ENCODE data around the gene FDXR. TPM values are rescaled to one million over a fixed set of nuclear protein-coding genes. Genes with fewer than 3 reads are reported as not detected.
A peak's percentile ranks its signal among the peaks of the same experiment; 100 is the strongest.

Gene FDXR
- total RNA-seq, 2 donors from 2014 or later: 30.9 to 96.3 TPM

GRCh38 chr17:74903671-74904070 lies 30.9 kb upstream of the FDXR start:
- H3K27ac Mint-ChIP-seq: no peak overlapping the region
- no peaks in the 10 kb centered on the region for H3K9me3 Mint-ChIP-seq
- no peak for DNase-seq (ENCODE audit: low spot score in 2 of 2)
- no peak for ATAC-seq
- H3K36me3 Mint-ChIP-seq: no peaks in the 10 kb centered on the region

- Mint-ChIP-seq H3K9me3 (no peaks in the 10 kb centered on the region), H3K27ac (no peak overlapping the region), H3K36me3 (no peaks in the 10 kb centered on the region)
- ATAC-seq (no peak), DNase-seq (ENCODE audit: low spot score in 2 of 2) (no peak)
Observed at GRCh38 chr17:74903034-74903433, 30.2 kb upstream of the FDXR start.

GRCh38 chr17:74901353-74902135 lies 28.8 kb upstream of the FDXR start:
- ATAC-seq (no peak), DNase-seq (ENCODE audit: low spot score in 2 of 2) (no peak)
- H3K9me3 Mint-ChIP-seq: no peaks in the 10 kb centered on the region
- no peaks in the 10 kb centered on the region for H3K36me3 Mint-ChIP-seq
- H3K27ac Mint-ChIP-seq: no peak overlapping the region

GRCh38 chr17:74900208-74900607 lies 27.4 kb upstream of the FDXR start:
- no peak for DNase-seq (ENCODE audit: low spot score in 2 of 2)
- Mint-ChIP-seq H3K27ac (peak overlapping the region in 1 of 2 donors; percentile 66), H3K36me3 (no peaks in the 10 kb centered on the region), H3K9me3 (no peaks in the 10 kb centered on the region)
- ATAC-seq: no peak

GRCh38 chr17:74898376-74898946 lies 25.7 kb upstream of the FDXR start:
- no peaks in the 10 kb centered on the region for H3K9me3 Mint-ChIP-seq
- ATAC-seq (no peak), DNase-seq (ENCODE audit: low spot score in 2 of 2) (no peak)
- H3K36me3 Mint-ChIP-seq: peaks cover 0 to 5% of the 10 kb centered on the region in 2 donors
- H3K27ac Mint-ChIP-seq: no peak overlapping the region

GRCh38 chr17:74893936-74894671 lies 21.3 kb upstream of the FDXR start:
- DNase-seq (ENCODE audit: low spot score in 2 of 2) (no peak), ATAC-seq (no peak)
- Mint-ChIP-seq H3K27ac (no peak overlapping the region), H3K9me3 (no peaks in the 10 kb centered on the region), H3K36me3 (peaks cover 0 to 5% of the 10 kb centered on the region in 2 donors)

GRCh38 chr17:74892974-74893911 lies 20.4 kb upstream of the FDXR start, which contains the start of gene FADS6:
FADS6 (minus strand) TSS chr17:74893633; CDS start chr17:74893595, 38 bp downstream.
- no peak for DNase-seq (ENCODE audit: low spot score in 2 of 2)
- H3K27ac Mint-ChIP-seq: no peak within 1 kb of the TSS
- H3K36me3 Mint-ChIP-seq: peaks cover 0 to 5% of the 10 kb centered on the region in 2 donors
- H3K9me3 Mint-ChIP-seq: no peaks in the 10 kb centered on the region
- peak; percentile 26 to 74 for ATAC-seq

GRCh38 chr17:74892013-74892841 lies 19.4 kb upstream of the FDXR start:
- no peak for ATAC-seq
- no peak overlapping the region for H3K27ac Mint-ChIP-seq
- H3K36me3 Mint-ChIP-seq: peaks cover 0 to 5% of the 10 kb centered on the region in 2 donors

GRCh38 chr17:74890554-74890953 lies 17.8 kb upstream of the FDXR start:
- Mint-ChIP-seq H3K36me3 (peaks cover 0 to 5% of the 10 kb centered on the region in 2 donors), H3K9me3 (no peaks in the 10 kb centered on the region), H3K27ac (no peak overlapping the region)
- DNase-seq (ENCODE audit: low spot score in 2 of 2) (no peak), ATAC-seq (no peak)

More at GRCh38 chr17:74892013-74892841, 19.4 kb upstream of the FDXR start:
- H3K9me3 Mint-ChIP-seq: no peaks in the 10 kb centered on the region
- DNase-seq (ENCODE audit: low spot score in 2 of 2): no peak

GRCh38 chr17:74888469-74888868 lies 15.7 kb upstream of the FDXR start:
- no peaks in the 10 kb centered on the region for H3K9me3 Mint-ChIP-seq
- DNase-seq (ENCODE audit: low spot score in 2 of 2) (no peak), ATAC-seq (no peak)
- H3K36me3 Mint-ChIP-seq: no peaks in the 10 kb centered on the region
- H3K27ac Mint-ChIP-seq: no peak overlapping the region

- DNase-seq (ENCODE audit: low spot score in 2 of 2): no peak
- no peak for ATAC-seq
- no peak overlapping the region for H3K27ac Mint-ChIP-seq
- H3K36me3 Mint-ChIP-seq: no peaks in the 10 kb centered on the region
- H3K9me3 Mint-ChIP-seq: no peaks in the 10 kb centered on the region
Observed at GRCh38 chr17:74883241-74883745, 10.5 kb upstream of the FDXR start.

- no peaks in the 10 kb centered on the region for H3K36me3 Mint-ChIP-seq
- H3K9me3 Mint-ChIP-seq: no peaks in the 10 kb centered on the region
- no peak overlapping the region for H3K27ac Mint-ChIP-seq
- no peak for DNase-seq (ENCODE audit: low spot score in 2 of 2)
- no peak for ATAC-seq
Observed at GRCh38 chr17:74882517-74883240, 9.9 kb upstream of the FDXR start.

- H3K36me3 Mint-ChIP-seq: no peaks in the 10 kb centered on the region
- H3K27ac Mint-ChIP-seq: no peak overlapping the region
- DNase-seq (ENCODE audit: low spot score in 2 of 2): no peak
- no peaks in the 10 kb centered on the region for H3K9me3 Mint-ChIP-seq
- ATAC-seq: no peak
Observed at GRCh38 chr17:74881073-74881472, 8.3 kb upstream of the FDXR start.

- Mint-ChIP-seq H3K9me3 (no peaks in the 10 kb centered on the region), H3K27ac (no peak overlapping the region), H3K36me3 (no peaks in the 10 kb centered on the region)
- DNase-seq (ENCODE audit: low spot score in 2 of 2) (no peak), ATAC-seq (no peak)
Observed at GRCh38 chr17:74879308-74879707, 6.5 kb upstream of the FDXR start.

GRCh38 chr17:74878658-74879057 lies 5.9 kb upstream of the FDXR start:
- ATAC-seq (no peak), DNase-seq (ENCODE audit: low spot score in 2 of 2) (no peak)
- peaks cover 5% of the 10 kb centered on the region in 2 donors for H3K36me3 Mint-ChIP-seq
- H3K9me3 Mint-ChIP-seq: no peaks in the 10 kb centered on the region
- no peak overlapping the region for H3K27ac Mint-ChIP-seq
